Endothelial cell of umbilical vein (primary cell): ENCODE measurements around the gene PCYOX1L. TPM values are rescaled to one million over a fixed set of nuclear protein-coding genes. Genes with fewer than 3 reads are reported as not detected.
"Not testable (repeated sequence)": the region's sequence is repeated elsewhere in the genome, so short reads cannot be mapped to it uniquely, and the experiment has no call there.

Source experiments
- BruUV-seq: library from RNA; stranded (reverse); fragments of 400-500 nt; replicated peaks from 2 replicates; lab custom pipeline; 2021; lab: Mats Ljungman, UMichigan
- CTCF ChIA-PET: fragments of 300-600, 350-600 bp; sonication (Branson Sonifier 250); formaldehyde crosslinking; loops from one replicate; lab custom pipeline; 2021; ENCODE audit warnings: antibody characterized with exemption, inconsistent platforms; lab: Charles Lee
- POLR2A ChIA-PET: fragments of 300-600, 350-600 bp; sonication (Branson Sonifier 250); formaldehyde crosslinking; loops from one replicate; lab custom pipeline; 2021; ENCODE audit warnings: antibody characterized with exemption, inconsistent platforms; lab: Charles Lee
- DNase-seq: peaks from one replicate; pipeline ENCODE4 v3.0.0-alpha.2; 2011; ENCODE audit warnings: low read depth, low spot score
- FAIRE-seq: peaks from 2 replicates; lab custom pipeline; 2011; peaks lifted over from hg19 to GRCh38; lab: Jason Lieb, UNC
- H2AFZ ChIP-seq: 2 replicates; pipeline ENCODE4 v1.6.0; 2012; ENCODE audit warnings: low read depth, low read length, control low read depth, inconsistent platforms
- H3K27ac ChIP-seq: 2 replicates; pipeline ENCODE4 v1.5.1; 2011; ENCODE audit warnings: low read depth, mild to moderate bottlenecking, control low read depth, low read length, moderate library complexity; ENCODE audit not compliant: insufficient read depth
- H3K27me3 ChIP-seq, 2 experiments: 2 replicates each; pipeline versions ENCODE4 v1.6.0 to v1.6.1; 2011; ENCODE audit warnings: low read length in 2 of 2, mixed read lengths in 1 of 2; ENCODE audit not compliant: control insufficient read depth in 2 of 2, insufficient read depth in 2 of 2
- H3K36me3 ChIP-seq, 2 experiments: 2 replicates in 1 of 2; 3 replicates in 1 of 2; pipeline ENCODE4 v1.5.1; 2011; ENCODE audit warnings: low read length in 2 of 2, mild to moderate bottlenecking in 1 of 2, moderate library complexity in 1 of 2; ENCODE audit not compliant: control insufficient read depth in 2 of 2, insufficient read depth in 2 of 2; ENCODE audit errors: extremely low read depth in 1 of 2
- H3K4me1 ChIP-seq: 3 replicates; pipeline ENCODE4 v1.5.1; 2011; ENCODE audit warnings: mild to moderate bottlenecking, low read length; ENCODE audit not compliant: control insufficient read depth, insufficient read depth; ENCODE audit errors: extremely low read depth
- H3K4me2 ChIP-seq: 2 replicates; pipeline ENCODE4 v1.6.1; 2011; ENCODE audit warnings: low read length, control low read depth, mixed read lengths; ENCODE audit not compliant: insufficient read depth
- H3K4me3 ChIP-seq, 3 experiments: fragments of 200-600 bp in 1 of 3; sonication (generic), shearing (Covaris generic) in 1 of 3; replicated peaks in 1 of 3; 2 replicates each; pipeline ENCODE4 v1.5.1; 2011 to 2016; ENCODE audit warnings: control low read depth in 3 of 3, low read length in 3 of 3, mild to moderate bottlenecking in 2 of 3, inconsistent platforms in 1 of 3, low read depth in 1 of 3, moderate library complexity in 1 of 3; ENCODE audit not compliant: insufficient read depth in 1 of 3
- H3K79me2 ChIP-seq: 2 replicates; pipeline ENCODE4 v1.6.0; 2012; ENCODE audit warnings: low read length, inconsistent platforms; ENCODE audit not compliant: control insufficient read depth, insufficient read depth
- H3K9ac ChIP-seq: replicated peaks from 2 replicates; pipeline ENCODE3; 2011; ENCODE audit warnings: low read length, control low read depth; ENCODE audit not compliant: insufficient read depth; ENCODE audit errors: extremely low read depth
- H3K9me1 ChIP-seq: replicated peaks from 3 replicates; pipeline ENCODE4 v1.6.0; 2011; ENCODE audit warnings: mild to moderate bottlenecking, low read length; ENCODE audit not compliant: control insufficient read depth, insufficient read depth; ENCODE audit errors: extremely low read depth
- H3K9me3 ChIP-seq: replicated peaks from 2 replicates; pipeline ENCODE4 v1.5.1; 2012; ENCODE audit warnings: low read length, inconsistent platforms; ENCODE audit not compliant: control insufficient read depth, insufficient read depth
- H4K20me1 ChIP-seq: replicated peaks from 2 replicates; pipeline ENCODE3; 2011; ENCODE audit warnings: mild to moderate bottlenecking, low read length; ENCODE audit not compliant: control insufficient read depth, insufficient read depth; ENCODE audit errors: extremely low read depth
- EZH2 ChIP-seq: IDR thresholded peaks from 2 replicates; pipeline ENCODE4 v1.6.1; 2012; ENCODE audit warnings: borderline replicate concordance, low read depth, mild to moderate bottlenecking, moderate library complexity, low read length, inconsistent platforms; ENCODE audit not compliant: severe bottlenecking
- FOS ChIP-seq: IDR thresholded peaks from 2 replicates; pipeline ENCODE4 v1.6.1; 2011; ENCODE audit warnings: mild to moderate bottlenecking, low read length, moderate library complexity, borderline replicate concordance; ENCODE audit not compliant: insufficient read depth
- GATA2 ChIP-seq: IDR thresholded peaks from 2 replicates; pipeline ENCODE4 v1.7.0; 2011; ENCODE audit warnings: low read depth, mild to moderate bottlenecking, moderate library complexity, mixed read lengths, low read length; ENCODE audit not compliant: insufficient read length, insufficient read depth
- JUN ChIP-seq: IDR thresholded peaks from 2 replicates; pipeline ENCODE4 v1.6.1; 2011; ENCODE audit warnings: borderline replicate concordance, low read depth; ENCODE audit not compliant: insufficient read length, insufficient read depth
- MYC ChIP-seq: IDR thresholded peaks from one replicate; pipeline ENCODE4 v1.6.1; 2011; ENCODE audit warnings: mild to moderate bottlenecking, low read depth, low read length
- POLR2A ChIP-seq: IDR thresholded peaks from 2 replicates; pipeline ENCODE4 v1.6.1; 2012; ENCODE audit warnings: low read depth, mild to moderate bottlenecking, control low read depth, low read length
- POLR2AphosphoS5 ChIP-seq: IDR thresholded peaks from 2 replicates; pipeline ENCODE4 v1.6.1; 2012; ENCODE audit warnings: low read depth, mild to moderate bottlenecking, control low read depth, low read length, moderate library complexity; ENCODE audit not compliant: insufficient read depth
- dilution Hi-C: fragments of 300-500 bp; cut with MboI; formaldehyde crosslinking; loops from one replicate; pipeline ENCODE4 v1.15.0; 2019; ENCODE audit warnings: low sequenced_read_pairs; ENCODE audit not compliant: extremely low pct_ligation_motif_present
- intact Hi-C: fragments of 100-400 bp; cut with micrococcal nuclease; formaldehyde crosslinking; loops from one replicate; pipeline ENCODE4 v1.10.0; 2022
- polyA plus RNA-seq, 4 experiments: library from polyadenylated mRNA; depleted of rRNA in 3 of 4; stranded (reverse) in 3 of 4; unstranded in 1 of 4; fragments of >200 nt; gene quantifications; 2 replicates each; pipeline versions ENCODE4 v1.2.1 to v1.2.3, GENCODE V29; 2011 to 2012; ENCODE audit warnings: missing spikeins in 1 of 4
- total RNA-seq: library from RNA; stranded (reverse); gene quantifications from 2 replicates; pipeline ENCODE4 v1.2.3, GENCODE V29; 2021
- TF ChIP-seq, protein P1 (sequence below): IDR thresholded peaks from 2 replicates; pipeline ENCODE4 v1.6.1; 2011; ENCODE audit not compliant: insufficient read depth, insufficient read length
- TF ChIP-seq, protein P2 (sequence below), 2 donors: IDR thresholded peaks; 1 replicate in 1 of 2; 2 replicates in 1 of 2; pipeline ENCODE4 v1.5.1; 2011; ENCODE audit warnings: low read length in 2 of 2, mild to moderate bottlenecking in 2 of 2, moderate library complexity in 2 of 2, control low read depth in 1 of 2, inconsistent platforms in 1 of 2, low read depth in 1 of 2; ENCODE audit not compliant: insufficient read depth in 1 of 2; ENCODE audit errors: extremely low read depth in 1 of 2

The PCYOX1L gene
- total and polyA plus RNA-seq, 2 donors (not counting 3 experiments of a cell fraction or from before 2014, with no cell fraction given): 23.3 to 28.1 TPM

DNA sequence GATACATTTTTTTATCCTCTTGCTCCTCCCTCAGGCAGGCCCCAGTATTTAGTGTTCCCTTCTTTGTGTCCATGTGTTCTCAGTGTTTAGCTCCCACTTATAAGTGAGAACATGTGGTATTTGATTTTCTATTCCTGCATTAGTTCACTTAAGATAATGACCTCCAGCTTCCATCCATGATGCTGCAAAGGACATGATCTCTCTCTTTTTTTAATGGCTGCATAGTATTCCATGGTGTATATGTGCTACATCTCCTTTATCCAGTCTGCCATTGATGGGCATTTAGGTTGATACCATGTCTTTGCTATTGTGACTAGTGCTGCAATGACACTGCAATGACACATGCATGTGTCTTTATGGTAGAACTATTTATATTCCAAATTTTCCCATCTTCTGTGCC lies 37.1 kb downstream of the PCYOX1L start:
- CTCF ChIA-PET: interaction anchor here (0.7 to 1.3 kb wide), 2 partner anchors 11 to 27 kb away, joined by 3 read pairs; no protein-coding TSS in a partner anchor

DNA sequence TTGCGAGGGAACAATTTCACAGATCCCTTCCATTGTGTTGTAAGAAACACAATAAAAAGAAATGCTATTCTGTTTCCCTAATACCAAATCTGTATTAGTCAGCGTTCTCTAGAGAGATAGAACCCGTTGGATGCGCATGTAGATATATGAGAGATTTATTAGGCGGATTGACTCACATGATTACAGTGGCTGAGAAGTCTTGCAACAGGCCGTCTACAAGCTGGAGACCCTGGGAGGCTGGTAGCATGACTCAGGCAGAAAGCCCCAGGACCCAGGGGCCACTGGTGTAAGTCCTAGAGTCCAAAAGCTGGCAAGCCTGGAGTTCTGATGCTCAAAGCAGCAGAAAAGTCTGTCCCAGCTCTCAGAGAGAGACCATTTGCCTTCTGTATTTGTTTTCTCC lies 39.7 kb downstream of the PCYOX1L start:
- no peaks in the 10 kb centered on the region for H3K79me2 ChIP-seq
- H3K4me1 ChIP-seq: no peaks in the 10 kb centered on the region
- H3K36me3 ChIP-seq: no peaks in the 10 kb centered on the region
- intact Hi-C loops (no loop called here), dilution Hi-C loops (no loop called here)
- H3K4me2 ChIP-seq: no peak overlapping the region
- no peaks in the 10 kb centered on the region for H3K9me3 ChIP-seq
- DNase-seq: no peak
- H3K9me1 ChIP-seq: no peaks in the 10 kb centered on the region
- H4K20me1 ChIP-seq: no peaks in the 10 kb centered on the region
- no peaks in the 10 kb centered on the region for H3K27me3 ChIP-seq
- no peak overlapping the region for H3K27ac ChIP-seq
- TF ChIP-seq, protein P1, sequence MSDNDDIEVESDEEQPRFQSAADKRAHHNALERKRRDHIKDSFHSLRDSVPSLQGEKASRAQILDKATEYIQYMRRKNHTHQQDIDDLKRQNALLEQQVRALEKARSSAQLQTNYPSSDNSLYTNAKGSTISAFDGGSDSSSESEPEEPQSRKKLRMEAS: no peak
- no peak for TF ChIP-seq EZH2
- TF ChIP-seq GATA2: no peak
- TF ChIP-seq FOS: no peak
- no peak for TF ChIP-seq MYC
- no peak for TF ChIP-seq POLR2A
- TF ChIP-seq JUN: no peak
- no peak for TF ChIP-seq POLR2AphosphoS5
- TF ChIP-seq, protein P2, sequence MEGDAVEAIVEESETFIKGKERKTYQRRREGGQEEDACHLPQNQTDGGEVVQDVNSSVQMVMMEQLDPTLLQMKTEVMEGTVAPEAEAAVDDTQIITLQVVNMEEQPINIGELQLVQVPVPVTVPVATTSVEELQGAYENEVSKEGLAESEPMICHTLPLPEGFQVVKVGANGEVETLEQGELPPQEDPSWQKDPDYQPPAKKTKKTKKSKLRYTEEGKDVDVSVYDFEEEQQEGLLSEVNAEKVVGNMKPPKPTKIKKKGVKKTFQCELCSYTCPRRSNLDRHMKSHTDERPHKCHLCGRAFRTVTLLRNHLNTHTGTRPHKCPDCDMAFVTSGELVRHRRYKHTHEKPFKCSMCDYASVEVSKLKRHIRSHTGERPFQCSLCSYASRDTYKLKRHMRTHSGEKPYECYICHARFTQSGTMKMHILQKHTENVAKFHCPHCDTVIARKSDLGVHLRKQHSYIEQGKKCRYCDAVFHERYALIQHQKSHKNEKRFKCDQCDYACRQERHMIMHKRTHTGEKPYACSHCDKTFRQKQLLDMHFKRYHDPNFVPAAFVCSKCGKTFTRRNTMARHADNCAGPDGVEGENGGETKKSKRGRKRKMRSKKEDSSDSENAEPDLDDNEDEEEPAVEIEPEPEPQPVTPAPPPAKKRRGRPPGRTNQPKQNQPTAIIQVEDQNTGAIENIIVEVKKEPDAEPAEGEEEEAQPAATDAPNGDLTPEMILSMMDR (IDR thresholded peaks at IDR 0.05; ENCODE audit: extremely low read depth in 1 of 2, insufficient read depth in 1 of 2, low read depth in 1 of 2, low read length in 2 of 2): no peak
- no peak overlapping the region for H3K4me3 ChIP-seq
- no peak overlapping the region for H3K9ac ChIP-seq
- no peak for FAIRE-seq
- no peak overlapping the region for H2AFZ ChIP-seq
- CTCF ChIA-PET: no interaction called here
- BruUV-seq: no TSS peak
- POLR2A ChIA-PET: no interaction called here

More for the DNA sequence above, 37.1 kb downstream of the PCYOX1L start:
- H3K4me3 ChIP-seq, FAIRE-seq, DNase-seq, H3K79me2 ChIP-seq, H3K9me1 ChIP-seq, H3K4me1 ChIP-seq, H3K27me3 ChIP-seq, dilution Hi-C loops, H3K9me3 ChIP-seq, H3K27ac ChIP-seq, H2AFZ ChIP-seq, POLR2A ChIA-PET, H3K4me2 ChIP-seq, intact Hi-C loops, BruUV-seq, H3K36me3 ChIP-seq, H3K9ac ChIP-seq, H4K20me1 ChIP-seq: not testable (repeated sequence)

DNA sequence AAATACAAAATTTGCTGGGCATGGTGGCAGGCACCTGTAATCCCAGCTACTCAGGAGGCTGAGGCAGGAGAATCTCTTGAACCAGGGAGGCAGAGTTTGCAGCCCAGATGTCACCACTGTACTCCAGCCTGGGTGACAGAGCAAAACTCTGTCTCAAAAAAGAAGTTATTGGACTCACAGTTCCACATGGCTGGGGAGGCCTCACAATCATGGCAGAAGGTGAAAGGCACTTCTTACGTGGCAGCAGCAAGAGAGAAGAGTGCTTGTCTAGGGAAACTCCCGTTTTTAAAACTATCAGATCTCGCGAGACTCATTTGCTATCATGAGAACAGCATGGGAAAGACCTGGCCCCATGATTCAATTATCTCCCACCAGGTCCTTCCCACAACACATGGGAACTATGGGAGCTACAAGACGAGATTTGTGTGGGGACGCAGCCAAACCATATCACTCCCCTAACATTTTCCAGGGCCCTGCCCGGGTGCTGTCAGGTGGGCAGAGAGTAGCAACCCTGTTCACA lies 41.0 kb downstream of the PCYOX1L start:
- H4K20me1 ChIP-seq, DNase-seq, H2AFZ ChIP-seq, H3K79me2 ChIP-seq, H3K9me1 ChIP-seq, intact Hi-C loops, FAIRE-seq, H3K4me1 ChIP-seq, H3K36me3 ChIP-seq, H3K9me3 ChIP-seq, H3K4me3 ChIP-seq, BruUV-seq, POLR2A ChIA-PET, CTCF ChIA-PET, H3K4me2 ChIP-seq, H3K9ac ChIP-seq, dilution Hi-C loops, H3K27me3 ChIP-seq, H3K27ac ChIP-seq: not testable (repeated sequence)
